Mammary epithelial cell (primary cell): ENCODE measurements around the gene PON1.

Experiments
- CTCF ChIP-seq, 2 donors: IDR thresholded peaks in 1 of 2; conservative IDR thresholded peaks in 1 of 2; 2 replicates each; pipeline ENCODE4 v1.5.1; 2011 to 2012; ENCODE audit warnings: inconsistent platforms in 2 of 2, low read length in 2 of 2, mild to moderate bottlenecking in 2 of 2, control low read depth in 1 of 2, low read depth in 1 of 2; ENCODE audit not compliant: insufficient read depth in 1 of 2; ENCODE audit errors: extremely low read depth in 1 of 2
- EZH2 ChIP-seq: IDR thresholded peaks from 2 replicates; pipeline ENCODE4 v1.6.1; 2012; ENCODE audit warnings: low read length, inconsistent platforms, borderline replicate concordance

GRCh38 chr7:95251966-95252365 is 72.4 kb downstream of the PON1 start:
- TF ChIP-seq EZH2: no peak
- no peak for TF ChIP-seq CTCF (conservative IDR thresholded peaks at IDR 0.05 in 1 of 2, IDR thresholded peaks at IDR 0.05 in 1 of 2; ENCODE audit: extremely low read depth in 1 of 2, insufficient read depth in 1 of 2, low read depth in 1 of 2, low read length in 2 of 2)
